HL-60 (cell line): Measurements from ENCODE around the gene ELAVL4.

Experiments
- CTCF ChIP-seq: IDR thresholded peaks from one replicate; pipeline ENCODE4 v1.5.1; 2011; ENCODE audit warnings: low read length, control low read depth, inconsistent platforms; ENCODE audit not compliant: insufficient read depth
- GABPA ChIP-seq: IDR thresholded peaks from 2 replicates; pipeline ENCODE4 v1.6.1; 2012; ENCODE audit warnings: low read depth
- POLR2AphosphoS5 ChIP-seq: IDR thresholded peaks from 2 replicates; pipeline ENCODE4 v1.6.1; 2012; ENCODE audit warnings: low read depth
- SPI1 ChIP-seq: IDR thresholded peaks from 2 replicates; pipeline ENCODE4 v1.6.1; 2012; ENCODE audit warnings: low read depth, mild to moderate bottlenecking, borderline replicate concordance
- TF ChIP-seq, protein P1 (sequence below): IDR thresholded peaks from 2 replicates; pipeline ENCODE4 v1.6.1; 2012; ENCODE audit warnings: low read depth; ENCODE audit not compliant: insufficient replicate concordance

- TF ChIP-seq CTCF (no peak), POLR2AphosphoS5 (no peak), SPI1 (no peak), GABPA (no peak)
- TF ChIP-seq, protein P1, sequence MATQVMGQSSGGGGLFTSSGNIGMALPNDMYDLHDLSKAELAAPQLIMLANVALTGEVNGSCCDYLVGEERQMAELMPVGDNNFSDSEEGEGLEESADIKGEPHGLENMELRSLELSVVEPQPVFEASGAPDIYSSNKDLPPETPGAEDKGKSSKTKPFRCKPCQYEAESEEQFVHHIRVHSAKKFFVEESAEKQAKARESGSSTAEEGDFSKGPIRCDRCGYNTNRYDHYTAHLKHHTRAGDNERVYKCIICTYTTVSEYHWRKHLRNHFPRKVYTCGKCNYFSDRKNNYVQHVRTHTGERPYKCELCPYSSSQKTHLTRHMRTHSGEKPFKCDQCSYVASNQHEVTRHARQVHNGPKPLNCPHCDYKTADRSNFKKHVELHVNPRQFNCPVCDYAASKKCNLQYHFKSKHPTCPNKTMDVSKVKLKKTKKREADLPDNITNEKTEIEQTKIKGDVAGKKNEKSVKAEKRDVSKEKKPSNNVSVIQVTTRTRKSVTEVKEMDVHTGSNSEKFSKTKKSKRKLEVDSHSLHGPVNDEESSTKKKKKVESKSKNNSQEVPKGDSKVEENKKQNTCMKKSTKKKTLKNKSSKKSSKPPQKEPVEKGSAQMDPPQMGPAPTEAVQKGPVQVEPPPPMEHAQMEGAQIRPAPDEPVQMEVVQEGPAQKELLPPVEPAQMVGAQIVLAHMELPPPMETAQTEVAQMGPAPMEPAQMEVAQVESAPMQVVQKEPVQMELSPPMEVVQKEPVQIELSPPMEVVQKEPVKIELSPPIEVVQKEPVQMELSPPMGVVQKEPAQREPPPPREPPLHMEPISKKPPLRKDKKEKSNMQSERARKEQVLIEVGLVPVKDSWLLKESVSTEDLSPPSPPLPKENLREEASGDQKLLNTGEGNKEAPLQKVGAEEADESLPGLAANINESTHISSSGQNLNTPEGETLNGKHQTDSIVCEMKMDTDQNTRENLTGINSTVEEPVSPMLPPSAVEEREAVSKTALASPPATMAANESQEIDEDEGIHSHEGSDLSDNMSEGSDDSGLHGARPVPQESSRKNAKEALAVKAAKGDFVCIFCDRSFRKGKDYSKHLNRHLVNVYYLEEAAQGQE: no peak
These were observed 18.4 kb downstream of the ELAVL4 start for GRCh38 chr1:50126927-50127715.
